Panc1 (cell line): ENCODE data around the gene FBXO15. TPM values are rescaled to one million over a fixed set of nuclear protein-coding genes. Genes with fewer than 3 reads are reported as not detected.

Experiments used
- ATAC-seq: fragments of 200-7000 bp; cut with Tn5 transposase; 2 replicates; pipeline ENCODE4 v1.9.1; 2020; ENCODE audit warnings: mild to moderate bottlenecking, moderate library complexity
- BruUV-seq: library from RNA; stranded (reverse); fragments of 400-500 nt; replicated peaks from 2 replicates; lab custom pipeline; 2021; lab: Mats Ljungman, UMichigan
- CTCF ChIA-PET: fragments of 300-600 bp; sonication (Branson Sonifier 250); formaldehyde crosslinking; loops from one replicate; lab custom pipeline; 2022; ENCODE audit warnings: antibody characterized with exemption; lab: Charles Lee
- POLR2A ChIA-PET: fragments of 300-600 bp; sonication (Branson Sonifier 250); formaldehyde crosslinking; loops from one replicate; lab custom pipeline; 2022; ENCODE audit warnings: antibody characterized with exemption; lab: Charles Lee
- DNase-seq: peaks from one replicate; pipeline ENCODE4 v3.0.0-alpha.2; 2010; ENCODE audit warnings: low read depth, low spot score
- H3K27ac ChIP-seq: 2 replicates; pipeline ENCODE4 v1.5.1; 2011; ENCODE audit warnings: mild to moderate bottlenecking, low read length, inconsistent platforms
- H3K27me3 ChIP-seq: fragments of 200-500 bp; sonication (Bioruptor generic); 2 replicates; pipeline ENCODE4 v1.6.0; 2014; ENCODE audit warnings: low read length, inconsistent platforms; ENCODE audit not compliant: control insufficient read depth, insufficient read depth
- H3K36me3 ChIP-seq: fragments of 200-500 bp; sonication (Bioruptor generic); 2 replicates; pipeline ENCODE4 v1.5.1; 2014; ENCODE audit warnings: inconsistent platforms, mild to moderate bottlenecking, low read length, moderate library complexity; ENCODE audit not compliant: control insufficient read depth, insufficient read depth
- H3K4me1 ChIP-seq: 2 replicates; pipeline ENCODE4 v1.5.1; 2011; ENCODE audit warnings: inconsistent platforms, mild to moderate bottlenecking, low read length, moderate library complexity; ENCODE audit not compliant: control insufficient read depth, insufficient read depth
- H3K4me3 ChIP-seq, 2 experiments: 2 replicates each; pipeline ENCODE4 v1.5.1; 2011 to 2012; ENCODE audit warnings: low read depth in 2 of 2, low read length in 2 of 2, mild to moderate bottlenecking in 2 of 2, inconsistent platforms in 1 of 2, moderate library complexity in 1 of 2
- H3K9me3 ChIP-seq: fragments of 200-500 bp; sonication (Bioruptor generic); 2 replicates; pipeline ENCODE4 v1.5.1; 2014; ENCODE audit warnings: low read depth, mild to moderate bottlenecking, inconsistent platforms, low read length, moderate library complexity; ENCODE audit not compliant: control insufficient read depth, insufficient read depth
- CTCF ChIP-seq: fragments of 450-650 bp; IDR thresholded peaks from 2 replicates; pipeline ENCODE4 v1.5.1; 2017; ENCODE audit warnings: mild to moderate bottlenecking
- POLR2AphosphoS5 ChIP-seq: IDR thresholded peaks from 2 replicates; pipeline ENCODE4 v1.6.1; 2012; ENCODE audit warnings: mild to moderate bottlenecking, low read depth, low read length, moderate library complexity
- REST ChIP-seq, 2 experiments: IDR thresholded peaks; 2 replicates each; pipeline ENCODE4 v1.6.1; 2011 to 2012; ENCODE audit warnings: low read depth in 2 of 2, control low read depth in 1 of 2, low read length in 1 of 2, mild to moderate bottlenecking in 1 of 2, moderate library complexity in 1 of 2; ENCODE audit not compliant: insufficient read depth in 1 of 2
- SIN3A ChIP-seq: IDR thresholded peaks from 2 replicates; pipeline ENCODE4 v1.6.1; 2012; ENCODE audit warnings: low read depth, mild to moderate bottlenecking, low read length, moderate library complexity, borderline replicate concordance; ENCODE audit not compliant: insufficient read depth
- TCF7L2 ChIP-seq: IDR thresholded peaks from 2 replicates; pipeline ENCODE4 v1.6.1; 2011; ENCODE audit warnings: mild to moderate bottlenecking, low read depth, low read length, inconsistent platforms
- in situ Hi-C: cut with HindIII; loops from 2 replicates; pipeline ENCODE4 v1.10.0; 2016; ENCODE audit warnings: low sequenced_read_pairs, low pct_unique_long_range_greater_than_20kb
- intact Hi-C: fragments of 100-400 bp; cut with micrococcal nuclease; formaldehyde crosslinking; loops from one replicate; pipeline ENCODE4 v1.10.0; 2022; ENCODE audit not compliant: unreplicated experiment
- total RNA-seq: library from RNA; stranded (reverse); gene quantifications from one replicate; pipeline ENCODE4 v1.2.1, GENCODE V29; 2021; ENCODE audit not compliant: unreplicated experiment

The FBXO15 gene
- total RNA-seq, 1 experiment from 2014 or later, result 1.9 TPM

GRCh38 chr18:74114116-74114515, 33.5 kb downstream of the FBXO15 start:
- ChIA-PET CTCF (no interaction called here), POLR2A (no interaction called here)
- intact Hi-C loops (loop anchor here (10.0 kb wide), 1 partner anchor 1349 kb away; no protein-coding TSS in a partner anchor), in situ Hi-C loops (no loop called here)
- BruUV-seq, result no TSS peak
- Histone ChIP-seq H3K27ac (no peak overlapping the region), H3K4me3 (no peak overlapping the region), H3K36me3 (no peaks in the 10 kb centered on the region), H3K9me3 (no peaks in the 10 kb centered on the region), H3K27me3 (no peaks in the 10 kb centered on the region), H3K4me1 (no peaks in the 10 kb centered on the region)
- no peak for ATAC-seq
- TF ChIP-seq REST (IDR thresholded peaks at IDR 0.05; ENCODE audit: insufficient read depth in 1 of 2, low read depth in 2 of 2, low read length in 1 of 2) (no peak), CTCF (no peak), SIN3A (no peak)
- DNase-seq, result no peak

- no peak for DNase-seq
- ATAC-seq, result no peak
- H3K27ac ChIP-seq, result no peak overlapping the region
- no peak overlapping the region for H3K4me3 ChIP-seq
- in situ Hi-C loops (no loop called here), intact Hi-C loops (loop anchor here (10.0 kb wide), 1 partner anchor 1349 kb away; no protein-coding TSS in a partner anchor)
- POLR2A ChIA-PET, result no interaction called here
- no peaks in the 10 kb centered on the region for H3K4me1 ChIP-seq
- no TSS peak for BruUV-seq
- TF ChIP-seq CTCF (no peak), TCF7L2 (no peak), SIN3A (no peak), REST (IDR thresholded peaks at IDR 0.05; ENCODE audit: insufficient read depth in 1 of 2, low read depth in 2 of 2, low read length in 1 of 2) (no peak), POLR2AphosphoS5 (no peak)
- no peaks in the 10 kb centered on the region for H3K36me3 ChIP-seq
- CTCF ChIA-PET, result no interaction called here
- H3K9me3 ChIP-seq, result no peaks in the 10 kb centered on the region
- no peaks in the 10 kb centered on the region for H3K27me3 ChIP-seq
Measured at GRCh38 chr18:74113711-74114110, 33.9 kb downstream of the FBXO15 start.
